Ramos (cell line): ENCODE data around the gene LASP1.
"Not testable (repeated sequence)": the region's sequence is repeated elsewhere in the genome, so short reads cannot be mapped to it uniquely, and the experiment has no call there.

Experiments
- in situ Hi-C: fragments of 300-500 bp; cut with MboI; formaldehyde crosslinking; loops from one replicate; pipeline ENCODE4 v1.14.3; 2022; ENCODE audit warnings: low sequenced_read_pairs; ENCODE audit not compliant: unreplicated experiment

Gene LASP1

GRCh38 chr17:38869526-38870258 is at the start of gene LASP1:
Gene LASP1 (plus strand): TSS chr17:38870058. CDS start chr17:38870190, 132 bp downstream.
- in situ Hi-C loops, result no loop called here

GRCh38 chr17:38824899-38825761 is 44.7 kb upstream of the LASP1 start, which contains the start of gene CWC25:
Gene CWC25 (minus strand): TSS chr17:38825321. CDS start chr17:38825183, 138 bp downstream.
- in situ Hi-C loops, result no loop called here

- in situ Hi-C loops, result no loop called here
Observed at GRCh38 chr17:38825762-38826247, 44.1 kb upstream of the LASP1 start.

GRCh38 chr17:38844261-38844757 is 25.5 kb upstream of the LASP1 start:
- in situ Hi-C loops, result no loop called here

GRCh38 chr17:38848557-38848891 is 21.3 kb upstream of the LASP1 start:
- in situ Hi-C loops, result no loop called here

GRCh38 chr17:38848939-38849605 is 20.8 kb upstream of the LASP1 start:
- in situ Hi-C loops, result no loop called here

GRCh38 chr17:38850374-38850773 is 19.5 kb upstream of the LASP1 start:
- in situ Hi-C loops, result no loop called here

- in situ Hi-C loops, result no loop called here
Observed at GRCh38 chr17:38851434-38851833, 18.4 kb upstream of the LASP1 start.

- in situ Hi-C loops, result no loop called here
Observed at GRCh38 chr17:38852771-38853291, 17.0 kb upstream of the LASP1 start.

GRCh38 chr17:38853292-38854219 is 16.3 kb upstream of the LASP1 start, which contains the start of gene RPL23:
Gene RPL23 (minus strand): TSS chr17:38853721. CDS start chr17:38853710, 11 bp downstream.
- in situ Hi-C loops, result no loop called here

- in situ Hi-C loops, result not testable (repeated sequence)
Observed at GRCh38 chr17:38855101-38855714, 14.7 kb upstream of the LASP1 start.

- in situ Hi-C loops, result no loop called here
Observed at GRCh38 chr17:38857271-38857670, 12.6 kb upstream of the LASP1 start.

- in situ Hi-C loops, result no loop called here
Observed at GRCh38 chr17:38861399-38861843, 8.4 kb upstream of the LASP1 start.

- in situ Hi-C loops, result no loop called here
Observed at GRCh38 chr17:38864636-38865398, 5.0 kb upstream of the LASP1 start.

GRCh38 chr17:38867179-38867967 is 2.5 kb upstream of the LASP1 start:
- in situ Hi-C loops, result no loop called here

GRCh38 chr17:38867968-38868816 is 1.7 kb upstream of the LASP1 start:
- in situ Hi-C loops, result no loop called here
